NCI-H748 (cell line): ENCODE results near the gene STARD4.

Experiments used
- DNase-seq: peaks from one replicate; lab custom pipeline; 2025; ENCODE audit not compliant: unreplicated experiment; lab: John Stamatoyannopoulos, UW

The STARD4 gene, protein sequence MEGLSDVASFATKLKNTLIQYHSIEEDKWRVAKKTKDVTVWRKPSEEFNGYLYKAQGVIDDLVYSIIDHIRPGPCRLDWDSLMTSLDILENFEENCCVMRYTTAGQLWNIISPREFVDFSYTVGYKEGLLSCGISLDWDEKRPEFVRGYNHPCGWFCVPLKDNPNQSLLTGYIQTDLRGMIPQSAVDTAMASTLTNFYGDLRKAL

DNA sequence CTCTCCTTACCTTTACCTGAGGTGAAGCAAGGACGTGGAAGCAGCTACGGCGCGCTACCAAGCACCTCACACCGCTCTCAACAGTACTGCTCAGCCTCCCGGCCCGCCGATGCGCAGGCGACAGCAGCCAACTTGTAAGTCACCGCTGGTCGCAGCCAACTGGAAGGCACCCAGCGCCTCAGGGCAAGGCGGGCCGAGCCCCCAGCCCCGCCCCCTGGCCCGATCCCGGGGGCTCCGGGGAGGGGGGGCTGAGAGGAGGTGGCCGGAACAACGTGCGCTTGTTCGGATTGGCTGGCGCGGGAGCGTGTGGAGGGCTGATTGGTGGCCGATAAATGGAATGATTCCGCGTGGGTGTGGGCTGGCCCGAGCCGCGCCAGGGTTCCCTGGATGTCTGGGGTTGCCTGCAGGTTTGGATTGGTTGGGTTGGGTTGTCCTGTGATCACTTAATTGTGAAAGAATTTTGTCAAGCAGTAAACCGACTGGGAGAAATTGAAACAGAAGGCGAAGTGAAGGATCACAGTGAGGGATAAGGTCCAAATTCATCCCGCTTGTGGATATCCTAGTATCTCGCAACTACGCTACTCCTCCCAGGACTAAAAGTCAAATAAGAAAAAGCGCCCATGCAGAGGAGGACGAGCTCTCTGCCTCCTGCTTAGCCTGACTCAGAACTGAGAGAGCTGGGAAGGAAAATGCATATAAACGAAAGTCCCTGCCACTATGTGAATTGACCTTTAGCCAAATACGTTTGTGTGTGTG lies at the start of gene STARD4:
Gene STARD4 (minus strand): TSS at position 161 of the 756 bp plus-strand sequence. CDS start 5,102 bp downstream, outside the sequence.
- peak; percentile 98 for DNase-seq

DNA sequence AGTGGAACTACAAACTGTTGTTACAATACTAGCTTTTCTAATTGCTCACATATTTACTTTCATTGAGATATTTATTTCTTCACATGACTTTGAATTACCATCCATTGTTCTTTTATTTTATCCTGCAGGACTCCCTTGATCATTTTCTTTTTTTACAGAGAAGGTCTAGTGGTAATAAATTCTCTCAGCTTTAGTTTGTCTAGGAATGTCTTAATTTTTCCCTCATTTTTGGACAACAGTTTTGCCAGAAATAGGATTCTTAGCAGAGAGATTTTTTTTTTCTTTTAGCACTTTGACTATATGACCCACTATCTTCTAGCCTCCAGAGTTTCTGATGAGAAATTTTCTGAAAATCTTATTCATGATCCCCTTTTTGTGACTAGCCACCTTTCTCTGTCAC lies 47.3 kb upstream of the STARD4 start:
- DNase-seq: no peak

DNA sequence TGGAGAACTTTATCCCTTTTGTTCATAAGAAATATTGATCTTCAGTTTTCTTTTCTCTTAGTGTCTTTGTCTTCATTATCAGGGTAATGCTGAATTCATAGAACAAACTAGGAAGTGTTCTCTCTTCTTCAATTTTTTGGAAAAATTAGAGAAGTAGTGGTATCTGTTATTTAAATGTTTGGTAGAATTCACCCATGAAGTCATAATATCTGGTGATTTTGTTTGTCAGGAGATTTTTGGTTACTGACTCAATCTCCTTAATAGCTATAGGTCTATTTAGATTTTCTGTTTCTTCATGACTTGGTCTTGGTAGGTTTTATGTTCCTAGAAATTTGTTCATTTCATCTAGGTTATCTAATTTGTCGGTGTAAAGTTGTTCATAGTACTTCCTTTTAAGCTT lies 45.4 kb upstream of the STARD4 start:
- no peak for DNase-seq

DNA sequence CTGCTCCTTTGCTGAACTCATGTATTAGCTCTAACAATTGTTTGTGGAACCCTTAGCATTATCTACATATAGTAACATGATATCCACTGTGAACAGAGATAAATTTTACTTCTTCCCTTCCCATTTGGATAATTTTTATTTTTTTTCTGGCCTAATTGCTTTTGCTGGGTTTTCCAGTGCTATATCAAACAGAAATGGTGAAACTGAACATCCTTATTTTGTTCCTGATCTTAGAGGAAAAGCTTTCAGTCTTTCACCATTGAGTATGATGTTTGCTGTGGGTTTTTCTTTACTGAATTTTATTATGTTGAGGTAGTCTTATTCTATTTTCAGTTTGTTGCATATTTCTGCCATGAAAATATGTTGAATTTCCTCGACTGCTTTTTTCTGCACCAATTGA lies 44.8 kb upstream of the STARD4 start:
- DNase-seq: no peak

DNA sequence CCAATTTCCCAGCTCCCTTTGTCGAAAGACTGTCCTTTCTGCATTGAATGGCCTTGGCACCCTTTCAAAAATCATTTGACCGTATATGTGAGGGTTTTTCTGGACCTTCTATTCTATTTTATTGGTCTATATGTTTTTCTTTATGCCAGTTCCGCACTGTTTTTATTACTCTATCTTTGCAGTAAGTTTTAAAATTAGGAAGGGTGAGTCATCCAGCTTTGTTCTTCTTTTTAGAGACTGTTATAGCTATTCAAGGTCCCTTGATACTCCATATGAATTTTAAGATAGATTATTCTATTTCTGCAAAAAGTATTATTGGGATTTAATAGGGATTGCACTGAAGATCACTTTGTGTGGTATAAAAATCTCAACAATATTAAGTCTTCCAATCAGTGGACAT lies 44.2 kb upstream of the STARD4 start:
- peak; percentile 30 for DNase-seq

DNA sequence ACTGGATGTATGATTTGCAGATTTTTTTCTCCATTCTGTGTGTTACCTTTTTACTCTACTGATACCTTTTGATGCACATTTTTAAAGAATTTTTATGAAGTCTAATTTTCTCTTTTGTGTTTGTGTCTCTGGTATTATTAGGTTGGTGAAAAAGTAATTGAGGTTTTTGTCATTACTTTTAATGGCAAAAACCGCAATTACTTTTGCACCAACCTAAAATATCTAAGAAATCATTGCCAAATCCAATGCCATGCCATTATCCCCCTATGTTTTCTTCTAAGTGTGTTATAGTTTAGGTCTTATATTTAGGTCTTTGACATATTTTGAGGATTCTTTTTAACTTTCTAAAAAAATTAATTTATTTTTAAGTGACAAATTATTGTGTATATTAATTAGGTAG lies 43.4 kb upstream of the STARD4 start:
- no peak for DNase-seq

DNA sequence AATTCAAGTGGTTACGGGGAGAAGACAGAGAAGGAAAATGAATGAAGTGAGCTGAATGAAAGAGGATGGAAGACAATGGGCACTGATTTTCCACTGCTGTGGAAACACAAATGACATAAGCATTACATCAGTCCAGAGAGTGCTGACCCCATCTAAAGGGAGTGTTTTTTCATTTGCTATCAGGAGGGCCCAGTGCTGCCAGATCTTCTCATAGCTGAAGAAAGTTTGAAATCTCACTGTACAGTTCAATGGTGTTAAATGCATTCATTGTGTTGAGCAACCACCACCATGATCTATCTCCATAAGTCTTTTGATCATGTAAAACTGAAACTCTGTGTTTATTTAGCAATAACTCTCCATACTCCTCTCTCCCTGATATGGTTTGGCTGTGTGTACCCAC lies 41.5 kb upstream of the STARD4 start:
- no peak for DNase-seq

DNA sequence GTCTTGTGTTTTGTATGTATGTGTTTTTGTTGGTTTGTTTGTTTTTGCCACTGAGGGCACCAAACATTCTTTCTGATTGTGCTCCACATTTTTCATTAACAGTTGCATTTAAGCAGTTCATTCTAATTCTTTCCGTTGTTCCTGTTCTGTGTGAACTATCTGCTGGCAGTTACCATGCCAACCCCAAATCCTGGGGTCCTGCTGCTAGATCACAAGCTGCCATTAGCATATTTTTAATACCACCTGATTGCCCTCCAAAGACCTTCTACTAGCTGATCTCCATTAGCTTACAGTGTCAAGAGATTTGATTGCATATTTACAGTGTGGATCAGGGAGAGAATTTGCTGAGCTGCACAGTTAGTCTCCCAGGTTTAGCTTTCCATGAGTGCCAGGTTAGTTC lies 40.6 kb upstream of the STARD4 start:
- DNase-seq: no peak

DNA sequence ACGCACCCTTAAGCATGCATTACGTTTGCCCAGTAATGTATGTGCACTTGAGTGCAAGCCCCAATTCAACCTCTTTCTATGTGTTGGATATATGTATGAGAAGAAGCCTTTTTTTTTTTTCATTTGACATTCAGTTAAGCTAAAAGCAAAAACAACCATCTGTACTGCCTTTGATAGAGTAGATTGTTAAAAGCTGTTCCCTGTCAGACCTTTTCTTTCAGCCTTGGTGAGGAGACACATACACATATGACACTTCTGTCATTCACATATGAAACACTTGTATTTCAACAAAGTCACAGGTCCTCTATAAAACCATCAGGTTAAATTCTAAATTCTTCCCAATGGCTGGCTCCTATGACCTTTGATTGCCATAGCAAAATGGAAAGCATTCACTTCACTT lies 40.2 kb upstream of the STARD4 start:
- no peak for DNase-seq

DNA sequence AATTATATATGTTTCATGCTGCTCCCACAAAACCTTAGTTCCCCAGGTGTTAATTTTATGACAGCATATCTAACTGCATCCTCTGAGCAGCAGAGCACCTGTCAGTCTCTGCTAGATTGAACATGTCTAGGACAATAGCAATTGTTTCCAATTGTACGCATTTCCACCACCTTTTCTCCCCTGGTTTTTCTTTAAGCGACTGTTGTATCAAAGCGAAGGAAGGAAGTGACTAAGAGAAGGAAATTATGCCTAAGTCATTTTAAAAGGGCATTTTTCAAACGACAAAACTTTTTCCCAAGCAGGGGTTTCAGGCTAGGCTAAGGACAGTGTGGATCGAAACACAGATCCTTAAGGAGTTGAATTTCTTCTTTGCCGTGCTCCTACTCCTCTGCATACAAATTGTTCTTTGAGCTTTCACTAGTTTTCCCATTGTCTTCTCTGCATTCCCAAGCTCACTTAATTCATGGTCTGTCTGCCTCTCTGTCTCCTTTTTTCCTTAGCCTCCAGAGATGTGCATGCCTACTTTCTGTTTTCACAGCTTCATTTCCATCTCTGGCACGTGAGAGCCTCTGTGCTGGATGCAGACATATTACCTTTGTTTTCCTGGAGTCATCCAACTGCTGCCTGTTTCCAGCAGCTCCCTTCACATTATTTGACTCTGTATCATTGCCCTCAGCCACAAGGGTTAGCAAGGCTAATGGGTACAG lies 39.4 kb upstream of the STARD4 start:
- DNase-seq: no peak

DNA sequence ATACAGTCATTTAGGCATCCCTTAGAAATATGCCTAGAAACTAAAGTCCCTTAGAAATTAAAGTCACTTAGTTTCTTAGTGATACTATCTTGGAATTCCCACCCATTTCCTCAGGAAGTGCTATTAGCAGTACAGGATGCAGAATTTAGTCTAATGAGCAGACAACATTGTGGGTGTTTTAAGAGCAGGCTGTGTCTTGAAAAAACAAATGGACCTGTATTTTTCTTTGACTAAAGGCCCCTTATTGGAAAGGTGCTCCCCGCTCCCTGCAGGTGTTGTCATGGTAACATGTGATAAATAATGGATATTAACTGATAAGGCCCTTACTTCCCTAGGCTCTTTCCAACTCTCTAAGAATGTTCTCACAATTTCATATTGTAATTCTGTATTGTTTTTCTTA lies 38.8 kb upstream of the STARD4 start:
- DNase-seq: no peak

DNA sequence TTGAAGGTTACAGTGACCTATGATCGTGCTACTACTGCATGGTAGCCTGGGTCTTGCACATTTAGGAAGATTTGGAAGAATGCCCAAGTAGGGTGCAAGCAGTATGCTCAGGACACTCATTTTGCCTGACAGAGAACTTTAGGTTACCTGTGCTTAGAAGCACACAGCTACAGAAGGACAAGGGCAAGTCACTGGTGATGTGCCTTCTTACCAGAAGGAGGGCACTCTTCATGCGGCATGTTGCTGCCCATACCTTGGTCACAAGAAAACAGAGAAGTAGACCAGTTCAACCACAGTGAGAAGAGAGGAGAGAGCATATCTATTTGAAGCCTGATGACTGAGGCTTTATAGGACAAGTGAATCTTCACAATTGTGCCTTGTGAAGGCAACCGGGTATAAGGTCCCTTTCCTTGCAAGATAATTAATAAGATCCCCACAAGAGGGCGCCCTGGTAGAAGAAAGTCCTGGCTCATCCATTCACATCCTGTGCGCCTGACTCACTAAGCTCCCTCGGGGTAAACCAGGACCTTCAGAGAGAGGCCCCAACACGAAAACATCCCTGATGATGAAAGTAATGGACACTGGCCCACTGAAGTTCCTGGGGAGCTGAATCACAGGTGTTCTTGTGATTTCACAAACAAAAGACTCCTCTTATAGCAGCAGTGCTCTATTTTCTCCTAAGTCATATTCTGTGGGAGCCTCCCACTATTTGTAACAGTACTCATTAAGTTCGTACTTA lies 38.1 kb upstream of the STARD4 start:
- peak; percentile 78 for DNase-seq

DNA sequence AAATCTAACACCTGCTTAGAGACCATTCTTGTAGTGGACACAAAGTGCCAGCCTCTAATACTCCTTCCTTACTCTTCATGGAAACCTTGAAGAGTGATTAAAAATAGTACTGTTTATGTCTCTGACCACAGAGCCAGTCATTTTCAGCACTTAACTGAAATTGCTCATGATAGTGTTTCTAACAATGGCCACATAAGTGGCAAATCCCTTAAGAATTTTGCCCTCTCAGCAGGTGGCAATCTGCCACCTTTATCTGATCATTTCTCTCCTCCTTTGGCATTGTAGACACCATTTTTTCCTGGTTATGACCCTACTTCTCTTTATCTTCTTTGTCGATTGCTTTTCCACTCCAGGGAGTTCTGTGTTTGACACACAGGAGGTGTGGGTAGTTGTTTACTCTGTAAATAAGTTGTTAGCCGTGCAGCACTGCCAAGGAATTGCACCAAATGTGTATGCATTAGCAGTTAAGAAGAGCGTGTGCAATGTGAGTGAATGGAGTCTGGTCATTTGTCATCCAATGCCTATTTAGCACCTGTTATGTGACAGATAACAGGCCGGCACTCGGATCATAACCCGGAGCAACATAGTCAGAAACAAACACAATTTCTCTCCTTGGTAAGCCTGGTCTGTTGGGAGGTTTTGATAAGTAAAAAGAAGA lies 36.8 kb upstream of the STARD4 start:
- DNase-seq: peak; percentile 46

DNA sequence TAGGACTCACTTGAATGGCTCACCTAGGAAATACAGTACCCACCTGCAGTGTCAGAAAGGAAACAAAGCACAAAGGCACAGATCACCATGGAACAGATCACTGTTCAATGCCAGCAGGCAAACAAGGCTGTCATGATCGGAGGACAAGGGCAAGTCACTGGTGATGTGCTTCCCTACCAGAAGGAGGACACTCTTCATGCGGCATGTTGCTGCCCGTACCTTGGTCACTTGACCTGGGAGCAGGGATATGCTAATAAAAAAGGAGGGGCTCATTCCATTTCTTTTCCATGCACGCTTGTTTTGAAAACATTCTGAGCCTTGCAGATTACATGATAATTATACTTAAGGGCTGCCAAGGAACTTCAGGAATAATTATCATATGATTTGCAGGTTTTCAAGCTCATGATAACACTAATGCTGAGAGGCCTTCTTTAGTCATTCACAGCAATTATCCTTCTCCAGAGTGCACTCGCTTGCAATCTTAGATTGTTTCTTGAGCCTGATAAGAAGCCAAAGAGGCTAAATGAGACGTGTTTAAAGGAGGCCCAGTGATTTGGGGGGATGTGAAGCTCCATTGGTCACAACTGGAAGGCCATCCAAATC lies 36.1 kb upstream of the STARD4 start:
- DNase-seq: no peak

DNA sequence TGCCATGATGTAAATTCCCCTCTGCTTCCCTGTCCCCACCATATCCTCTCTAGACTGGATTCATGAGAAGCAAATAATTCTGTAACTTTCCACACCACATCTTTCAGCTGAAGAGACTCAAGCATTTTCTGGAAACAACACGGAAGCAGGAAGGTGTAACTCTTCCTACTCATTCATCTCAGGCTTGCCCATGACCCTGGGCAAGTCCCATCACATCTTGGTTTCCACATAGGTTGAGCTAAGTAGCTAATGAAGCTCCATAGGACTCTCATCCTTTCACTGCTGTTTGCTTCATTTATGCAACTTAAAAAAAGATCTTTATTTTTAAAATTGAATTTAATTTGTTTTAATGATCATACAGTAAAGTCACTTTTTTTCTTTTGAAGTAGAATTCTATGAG lies 32.7 kb upstream of the STARD4 start:
- DNase-seq: no peak

DNA sequence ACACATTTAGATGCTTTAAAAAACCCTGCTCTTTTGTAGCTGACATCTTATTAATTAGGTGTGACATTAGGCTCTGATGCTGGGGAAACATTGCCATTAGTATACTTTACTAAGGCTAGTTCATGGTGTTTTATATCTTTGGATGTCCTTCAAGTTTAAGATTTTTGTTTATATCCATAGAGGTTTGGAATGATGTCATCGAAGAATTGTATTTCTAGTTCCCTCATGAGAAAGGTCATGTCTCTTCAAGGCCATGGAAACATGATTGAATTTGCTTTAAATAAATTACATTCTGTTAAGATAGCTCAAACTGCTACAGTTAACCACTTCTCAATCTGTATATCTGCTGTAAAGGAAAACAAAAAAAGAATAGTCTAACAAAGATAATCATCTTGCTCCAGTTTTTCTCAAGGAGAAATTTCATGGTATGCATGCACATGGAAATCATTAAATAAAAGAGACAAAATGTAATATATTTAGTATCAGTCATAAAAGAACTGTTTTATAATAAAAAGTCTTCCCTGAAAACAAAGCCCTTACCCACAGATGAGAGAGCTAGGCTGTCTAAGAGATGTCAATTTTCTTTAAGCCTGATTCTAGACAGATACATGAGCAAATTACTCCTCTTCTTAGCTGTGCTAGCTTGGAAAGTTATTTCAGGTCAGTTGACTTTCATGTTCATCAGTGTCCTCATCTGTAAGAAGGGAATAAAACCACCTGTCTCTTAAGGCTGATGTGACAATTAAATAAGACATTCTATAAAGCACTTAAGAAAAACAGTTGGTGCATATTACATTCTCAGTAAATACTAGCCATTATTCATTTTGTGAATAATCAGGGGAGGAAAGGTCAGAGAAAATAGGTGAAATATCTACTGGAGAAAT lies 25.0 kb upstream of the STARD4 start:
- no peak for DNase-seq

DNA sequence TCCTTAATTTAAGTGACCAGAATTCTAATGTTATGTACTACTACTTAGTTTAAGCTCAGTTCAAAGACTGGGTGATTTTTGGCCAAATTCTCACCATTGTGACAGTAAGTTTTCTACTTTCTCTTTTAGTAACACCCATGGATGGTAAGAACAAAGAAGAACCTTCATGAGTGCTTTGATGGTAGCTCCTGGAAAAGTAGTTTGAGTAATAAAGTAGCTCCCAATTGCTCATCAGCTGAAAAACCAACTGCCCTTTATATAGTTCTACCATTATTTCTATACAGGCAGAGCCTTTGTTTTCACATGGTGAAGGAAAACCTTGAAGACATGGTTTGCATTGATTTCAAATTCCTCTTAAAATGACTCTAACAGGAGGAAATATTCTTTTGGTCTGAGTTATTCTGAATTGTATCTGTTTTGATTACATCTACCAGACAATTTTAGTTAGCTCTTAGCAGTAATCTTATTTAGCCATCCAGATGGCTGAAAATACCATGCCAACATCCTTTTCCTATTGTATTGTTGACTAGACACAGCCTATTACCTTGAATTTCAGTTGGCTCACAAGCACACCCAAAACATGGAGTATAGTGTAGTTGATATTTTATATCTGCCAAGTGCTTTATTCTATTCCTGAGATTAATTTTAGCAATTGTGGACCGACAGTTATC lies 23.7 kb upstream of the STARD4 start:
- DNase-seq: no peak

DNA sequence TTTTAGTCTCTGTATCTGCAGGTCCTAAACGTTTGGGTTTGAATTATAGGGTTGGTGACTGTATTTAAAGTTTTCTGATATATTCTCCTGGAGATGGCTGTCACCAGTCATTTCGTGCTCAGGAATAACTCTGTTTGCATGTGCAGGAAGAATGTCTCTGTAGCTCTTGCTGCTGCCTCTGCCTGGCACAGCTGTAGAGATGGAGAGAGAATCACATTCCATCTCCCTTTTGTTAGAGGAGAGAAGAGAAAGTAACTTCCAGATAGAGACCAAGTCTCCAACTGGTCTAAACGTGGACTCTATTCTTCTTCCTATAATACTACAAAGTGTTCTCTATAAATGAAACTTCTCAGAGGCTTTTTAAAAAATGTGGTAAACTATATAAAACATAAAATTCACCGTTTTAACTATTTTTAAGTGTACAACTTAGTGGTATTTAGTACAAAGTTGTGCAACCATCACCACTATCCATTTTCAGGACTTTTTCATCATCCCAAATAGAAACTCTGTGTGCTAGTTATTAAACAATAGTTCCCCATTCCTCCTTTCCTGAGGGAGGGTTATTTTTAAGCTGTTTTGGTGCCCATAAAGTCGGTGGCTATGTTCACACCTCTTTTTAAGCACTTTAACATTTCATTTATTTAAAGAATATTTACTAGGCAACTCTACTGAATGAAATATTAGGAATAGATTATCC lies 20.7 kb upstream of the STARD4 start:
- no peak for DNase-seq
